ENCODE results near the gene SLC35G1.
A peak's percentile ranks its signal among the peaks of the same experiment; 100 is the strongest.

SLC35G1 gene

DNA sequence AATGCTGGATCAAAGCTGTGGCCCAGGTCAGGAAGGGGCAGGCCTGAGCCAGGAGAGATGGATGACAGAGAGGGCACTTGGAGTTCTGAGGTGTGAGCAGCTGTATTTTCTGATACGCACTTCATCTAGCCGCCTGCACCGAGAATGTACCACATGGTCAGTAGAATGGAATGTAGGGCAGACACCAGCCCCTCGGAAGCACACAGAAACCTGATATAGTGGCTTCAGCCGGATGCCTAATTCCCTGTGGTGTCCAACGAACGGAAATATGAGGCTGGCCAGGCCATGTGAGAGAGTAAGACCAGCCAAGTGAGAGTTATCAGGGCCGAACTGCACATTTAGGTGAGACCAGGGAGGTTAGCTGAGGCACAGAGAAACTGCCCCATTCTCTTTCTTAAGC lies 53.3 kb downstream of the SLC35G1 start:
- peak; percentile 16 for DNase-seq (ENCODE audit: extremely low read depth, low read depth)
- TF ChIP-seq, protein P1, sequence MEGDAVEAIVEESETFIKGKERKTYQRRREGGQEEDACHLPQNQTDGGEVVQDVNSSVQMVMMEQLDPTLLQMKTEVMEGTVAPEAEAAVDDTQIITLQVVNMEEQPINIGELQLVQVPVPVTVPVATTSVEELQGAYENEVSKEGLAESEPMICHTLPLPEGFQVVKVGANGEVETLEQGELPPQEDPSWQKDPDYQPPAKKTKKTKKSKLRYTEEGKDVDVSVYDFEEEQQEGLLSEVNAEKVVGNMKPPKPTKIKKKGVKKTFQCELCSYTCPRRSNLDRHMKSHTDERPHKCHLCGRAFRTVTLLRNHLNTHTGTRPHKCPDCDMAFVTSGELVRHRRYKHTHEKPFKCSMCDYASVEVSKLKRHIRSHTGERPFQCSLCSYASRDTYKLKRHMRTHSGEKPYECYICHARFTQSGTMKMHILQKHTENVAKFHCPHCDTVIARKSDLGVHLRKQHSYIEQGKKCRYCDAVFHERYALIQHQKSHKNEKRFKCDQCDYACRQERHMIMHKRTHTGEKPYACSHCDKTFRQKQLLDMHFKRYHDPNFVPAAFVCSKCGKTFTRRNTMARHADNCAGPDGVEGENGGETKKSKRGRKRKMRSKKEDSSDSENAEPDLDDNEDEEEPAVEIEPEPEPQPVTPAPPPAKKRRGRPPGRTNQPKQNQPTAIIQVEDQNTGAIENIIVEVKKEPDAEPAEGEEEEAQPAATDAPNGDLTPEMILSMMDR (IDR thresholded peaks at IDR 0.05; ENCODE audit: low read depth, low read length), result no peak

GRCh38 chr10:93947524-93947923 lies 53.7 kb downstream of the SLC35G1 start:
- DNase-seq (ENCODE audit: extremely low read depth, low read depth), result no peak
- TF ChIP-seq, protein P1 (IDR thresholded peaks at IDR 0.05; ENCODE audit: low read depth, low read length), result no peak

DNA sequence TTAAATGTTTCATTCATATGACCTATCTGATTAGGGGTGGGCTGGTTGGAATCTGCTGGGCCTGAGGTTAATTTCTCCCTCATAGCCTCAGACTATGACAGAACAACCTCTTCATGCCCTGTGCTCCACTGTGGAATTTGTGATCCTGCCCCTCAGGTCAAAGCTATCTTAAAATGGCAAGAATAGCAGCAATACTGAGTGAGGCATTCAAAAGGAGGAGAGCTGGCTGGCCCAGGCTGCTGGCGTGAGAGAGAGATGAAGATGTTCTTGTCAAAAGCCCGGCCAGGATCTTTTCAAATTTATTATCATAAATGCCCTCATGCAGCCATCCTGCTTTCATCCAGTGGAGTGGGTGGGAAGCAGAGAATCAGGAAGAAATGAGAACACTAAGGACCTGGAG lies 58.1 kb downstream of the SLC35G1 start:
- no peak for DNase-seq (ENCODE audit: extremely low read depth, low read depth)
- TF ChIP-seq, protein P1 (IDR thresholded peaks at IDR 0.05; ENCODE audit: low read depth, low read length), result no peak
